ENCODE measurements around the gene ALDH4A1.

The ALDH4A1 gene

GRCh38 chr1:18907021-18907916, 4.9 kb upstream of the ALDH4A1 start:
- peak; percentile 72 for TF ChIP-seq CTCF (conservative IDR thresholded peaks at IDR 0.05; ENCODE audit: low read depth, low read length)
- DNase-seq (ENCODE audit: low read depth): no peak
- H3K4me3 ChIP-seq (ENCODE audit: low read length): no peak overlapping the region

GRCh38 chr1:18903291-18903756, 969 bp upstream of the ALDH4A1 start:
- peak overlapping the region; percentile 87 for H3K4me3 ChIP-seq (ENCODE audit: low read length)
- no peak for TF ChIP-seq CTCF (conservative IDR thresholded peaks at IDR 0.05; ENCODE audit: low read depth, low read length)
- DNase-seq (ENCODE audit: low read depth): no peak

GRCh38 chr1:18901952-18902522, 318 bp downstream of the ALDH4A1 start:
- no peak for TF ChIP-seq CTCF (conservative IDR thresholded peaks at IDR 0.05; ENCODE audit: low read depth, low read length)

GRCh38 chr1:18901147-18901951, 1.0 kb downstream of the ALDH4A1 start:
- TF ChIP-seq CTCF (conservative IDR thresholded peaks at IDR 0.05; ENCODE audit: low read depth, low read length): no peak
- DNase-seq (ENCODE audit: low read depth): no peak
- H3K4me3 ChIP-seq (ENCODE audit: low read length): peak overlapping the region; percentile 87

More at GRCh38 chr1:18901952-18902522, 318 bp downstream of the ALDH4A1 start:
- H3K4me3 ChIP-seq (ENCODE audit: low read length): peak overlapping the region; percentile 87
- DNase-seq (ENCODE audit: low read depth): no peak

- no peak overlapping the region for H3K4me3 ChIP-seq (ENCODE audit: low read length)
- TF ChIP-seq CTCF (conservative IDR thresholded peaks at IDR 0.05; ENCODE audit: low read depth, low read length): no peak
- DNase-seq (ENCODE audit: low read depth): no peak
Measured at GRCh38 chr1:18900303-18900841, 2.0 kb downstream of the ALDH4A1 start.

GRCh38 chr1:18899363-18900049, 2.8 kb downstream of the ALDH4A1 start:
- H3K4me3 ChIP-seq (ENCODE audit: low read length): no peak overlapping the region
- DNase-seq (ENCODE audit: low read depth): no peak
- no peak for TF ChIP-seq CTCF (conservative IDR thresholded peaks at IDR 0.05; ENCODE audit: low read depth, low read length)

Data from retinal pigment epithelial cell (primary cell).